ENCODE data around the gene MYLK. TPM values are rescaled to one million over a fixed set of nuclear protein-coding genes. Genes with fewer than 3 reads are reported as not detected.
A peak's percentile ranks its signal among the peaks of the same experiment; 100 is the strongest.

MYLK gene
- total RNA-seq, 1 donor from 2014 or later, result 24.3 TPM

- Mint-ChIP-seq H3K4me3 (ENCODE audit: unreplicated experiment) (no peak overlapping the region), H3K27me3 (ENCODE audit: unreplicated experiment) (no peaks in the 10 kb centered on the region), H3K27ac (ENCODE audit: unreplicated experiment) (no peak overlapping the region), H3K4me1 (ENCODE audit: unreplicated experiment) (peaks cover 32% of the 10 kb centered on the region), H3K9me3 (ENCODE audit: unreplicated experiment) (no peaks in the 10 kb centered on the region), H3K36me3 (ENCODE audit: unreplicated experiment) (no peaks in the 10 kb centered on the region)
- peak; percentile 44 for DNase-seq (ENCODE audit: extremely low spot score, unreplicated experiment)
- TF ChIP-seq CTCF (IDR thresholded peaks at IDR 0.05), result no peak
These were observed 90.7 kb downstream of the MYLK start for GRCh38 chr3:123793425-123793824.

DNA sequence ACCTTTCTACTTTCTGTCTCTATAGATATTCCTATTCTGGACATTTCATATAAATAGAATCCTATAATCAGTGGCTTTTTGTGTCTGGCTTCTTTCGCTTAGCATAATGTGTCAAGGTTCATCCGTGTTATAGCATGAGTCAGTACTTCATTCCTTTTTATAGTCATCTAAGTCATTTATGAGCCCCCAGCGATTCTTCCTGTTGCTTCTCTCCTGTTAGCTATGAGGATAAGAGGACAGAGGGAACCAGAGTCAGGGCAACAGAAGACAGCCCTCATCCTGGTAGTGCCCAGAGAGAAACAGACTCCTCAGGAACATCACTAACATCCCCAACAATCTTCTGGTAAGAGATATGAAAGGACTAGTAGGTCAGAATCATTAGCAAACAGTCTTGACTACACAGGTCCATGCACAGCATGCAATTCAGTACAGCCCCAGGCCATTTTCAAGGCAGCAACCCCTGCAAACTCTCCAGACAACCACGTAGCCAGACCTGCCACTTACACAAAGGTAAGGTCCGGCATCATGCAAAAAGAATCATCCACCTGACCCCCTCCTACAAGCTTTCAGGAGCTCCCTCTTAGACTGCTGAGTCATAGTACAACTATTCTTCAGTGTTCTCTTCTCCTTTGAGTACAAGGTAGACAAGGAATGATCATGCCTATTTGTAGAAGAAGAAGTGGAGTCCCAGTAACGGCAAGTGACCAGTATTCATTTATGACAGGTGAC lies 91.5 kb downstream of the MYLK start:
- Mint-ChIP-seq H3K4me3 (ENCODE audit: unreplicated experiment) (no peak overlapping the region), H3K36me3 (ENCODE audit: unreplicated experiment) (no peaks in the 10 kb centered on the region), H3K27me3 (ENCODE audit: unreplicated experiment) (no peaks in the 10 kb centered on the region), H3K9me3 (ENCODE audit: unreplicated experiment) (no peaks in the 10 kb centered on the region), H3K4me1 (ENCODE audit: unreplicated experiment) (peaks cover 32% of the 10 kb centered on the region), H3K27ac (ENCODE audit: unreplicated experiment) (peak overlapping the region; percentile 35)
- TF ChIP-seq CTCF (IDR thresholded peaks at IDR 0.05), result no peak
- DNase-seq (ENCODE audit: extremely low spot score, unreplicated experiment), result peak; percentile 27

GRCh38 chr3:123791898-123792297 lies 92.2 kb downstream of the MYLK start:
- H3K4me3 Mint-ChIP-seq (ENCODE audit: unreplicated experiment), result no peak overlapping the region
- peak overlapping the region; percentile 35 for H3K27ac Mint-ChIP-seq (ENCODE audit: unreplicated experiment)
- H3K9me3 Mint-ChIP-seq (ENCODE audit: unreplicated experiment), result no peaks in the 10 kb centered on the region
- no peaks in the 10 kb centered on the region for H3K36me3 Mint-ChIP-seq (ENCODE audit: unreplicated experiment)
- H3K27me3 Mint-ChIP-seq (ENCODE audit: unreplicated experiment), result no peaks in the 10 kb centered on the region
- H3K4me1 Mint-ChIP-seq (ENCODE audit: unreplicated experiment), result peaks cover 32% of the 10 kb centered on the region
- TF ChIP-seq CTCF (IDR thresholded peaks at IDR 0.05), result no peak
- peak; percentile 40 for DNase-seq (ENCODE audit: extremely low spot score, unreplicated experiment)

DNA sequence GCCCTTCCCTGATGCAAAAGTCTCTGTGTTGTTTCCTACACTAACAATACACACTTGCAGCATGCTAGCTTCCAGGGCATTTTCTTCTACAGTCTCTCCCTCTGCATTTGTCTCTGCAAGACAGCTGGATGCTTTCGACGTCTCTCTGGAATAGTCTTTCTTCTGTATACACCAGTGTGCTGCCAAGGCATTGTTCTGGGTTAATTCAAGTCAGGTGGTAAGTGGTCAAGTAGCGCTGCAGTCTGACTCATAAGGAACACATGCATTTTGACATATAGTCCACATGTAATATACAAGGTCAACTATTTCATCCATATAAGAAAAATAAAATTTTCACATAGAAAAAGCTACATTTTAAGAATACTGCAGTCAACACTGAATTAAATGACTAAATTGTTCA lies 92.7 kb downstream of the MYLK start:
- Mint-ChIP-seq H3K27ac (ENCODE audit: unreplicated experiment) (peak overlapping the region; percentile 35), H3K4me1 (ENCODE audit: unreplicated experiment) (peaks cover 32% of the 10 kb centered on the region)
- peak; percentile 46 for DNase-seq (ENCODE audit: extremely low spot score, unreplicated experiment)

GRCh38 chr3:123791073-123791370 lies 93.1 kb downstream of the MYLK start:
- Mint-ChIP-seq H3K4me1 (ENCODE audit: unreplicated experiment) (peaks cover 32% of the 10 kb centered on the region), H3K27ac (ENCODE audit: unreplicated experiment) (peak overlapping the region; percentile 35), H3K4me3 (ENCODE audit: unreplicated experiment) (no peak overlapping the region), H3K9me3 (ENCODE audit: unreplicated experiment) (no peaks in the 10 kb centered on the region), H3K27me3 (ENCODE audit: unreplicated experiment) (no peaks in the 10 kb centered on the region), H3K36me3 (ENCODE audit: unreplicated experiment) (no peaks in the 10 kb centered on the region)
- DNase-seq (ENCODE audit: extremely low spot score, unreplicated experiment), result peak; percentile 56
- no peak for TF ChIP-seq CTCF (IDR thresholded peaks at IDR 0.05)

More for the DNA sequence above, 92.7 kb downstream of the MYLK start:
- Mint-ChIP-seq H3K9me3 (ENCODE audit: unreplicated experiment) (no peaks in the 10 kb centered on the region), H3K4me3 (ENCODE audit: unreplicated experiment) (no peak overlapping the region), H3K27me3 (ENCODE audit: unreplicated experiment) (no peaks in the 10 kb centered on the region), H3K36me3 (ENCODE audit: unreplicated experiment) (no peaks in the 10 kb centered on the region)
- TF ChIP-seq CTCF (IDR thresholded peaks at IDR 0.05), result no peak
